ELF-1 (cell line): ENCODE data around the gene OR52E6.

Source experiments
- DNase-seq: peaks from one replicate; pipeline ENCODE4 v3.0.0-alpha.2; 2016; ENCODE audit warnings: low read depth, low spot score

OR52E6 gene

DNA sequence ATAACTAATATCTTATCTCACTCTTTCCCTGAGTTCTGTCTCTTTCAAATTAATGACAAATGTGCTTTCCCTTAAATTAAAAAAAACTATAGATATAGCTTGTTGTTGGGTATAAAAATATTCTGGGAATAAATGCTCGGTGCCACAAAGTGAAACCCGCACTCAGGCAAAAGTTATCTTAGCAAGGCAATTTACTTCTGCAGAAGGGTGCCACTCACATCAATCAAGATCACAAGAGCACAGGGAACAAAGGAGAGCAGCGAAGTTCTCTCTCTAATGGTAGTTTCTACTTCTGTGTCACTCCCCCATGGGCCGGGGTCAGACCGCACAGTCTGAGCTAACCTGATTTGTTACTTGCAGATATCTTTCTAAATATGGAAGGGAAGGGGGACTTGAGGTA is 37.7 kb downstream of the OR52E6 start:
- DNase-seq: no peak

DNA sequence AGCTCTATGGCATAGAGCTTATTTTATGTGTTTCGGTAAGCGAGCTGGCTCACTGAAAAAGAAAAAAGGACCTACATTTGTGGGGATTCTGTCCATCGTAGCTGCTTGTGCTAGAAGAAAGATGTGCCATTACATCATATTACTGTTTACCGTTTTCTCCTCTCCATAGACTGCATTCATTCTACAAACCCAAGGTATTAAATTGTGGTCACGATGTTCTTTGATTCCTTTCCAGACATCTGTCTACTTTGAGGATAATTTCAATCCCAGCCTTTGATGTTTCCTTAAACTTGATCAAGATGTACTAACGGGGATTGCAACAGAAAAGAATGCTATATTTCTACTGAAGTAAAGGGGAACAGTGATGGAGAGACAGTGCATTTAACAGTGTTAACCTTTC is 45.2 kb downstream of the OR52E6 start:
- no peak for DNase-seq

DNA sequence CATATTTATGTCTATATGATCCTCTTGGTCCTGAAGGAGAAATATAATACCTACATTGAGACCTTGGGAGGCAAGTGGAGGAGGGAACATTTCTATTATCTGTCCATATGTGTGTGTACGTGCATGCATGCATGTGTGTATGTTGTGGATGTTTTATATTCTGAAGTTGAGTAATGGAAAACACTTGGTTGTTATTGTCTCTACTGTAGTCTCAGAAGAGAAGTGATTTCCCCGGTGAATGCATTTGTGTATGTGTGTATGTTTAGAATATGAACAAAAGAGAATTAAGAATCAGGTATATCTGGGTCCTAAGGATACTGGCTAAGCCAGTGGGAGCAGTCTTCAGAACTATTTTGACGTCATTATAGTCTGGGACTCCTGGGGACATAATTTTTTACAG is 50.5 kb downstream of the OR52E6 start, which contains the start of gene OR52N1:
Gene OR52N1, minus strand, starts transcription at position 101 of the 400 bp plus-strand sequence. CDS start 2,449 bp downstream, outside the sequence.
- DNase-seq: no peak
